HG02798 (cell line): ENCODE measurements around the gene PLEKHH1.
"Not testable (repeated sequence)": the region's sequence is repeated elsewhere in the genome, so short reads cannot be mapped to it uniquely, and the experiment has no call there.

Experiments used
- ATAC-seq: cut with Tn5 transposase; IDR thresholded peaks from one replicate; pipeline ENCODE4 v1.9.1; 2021; ENCODE audit warnings: mild to moderate bottlenecking; ENCODE audit not compliant: unreplicated experiment, poor library complexity

PLEKHH1 gene

DNA sequence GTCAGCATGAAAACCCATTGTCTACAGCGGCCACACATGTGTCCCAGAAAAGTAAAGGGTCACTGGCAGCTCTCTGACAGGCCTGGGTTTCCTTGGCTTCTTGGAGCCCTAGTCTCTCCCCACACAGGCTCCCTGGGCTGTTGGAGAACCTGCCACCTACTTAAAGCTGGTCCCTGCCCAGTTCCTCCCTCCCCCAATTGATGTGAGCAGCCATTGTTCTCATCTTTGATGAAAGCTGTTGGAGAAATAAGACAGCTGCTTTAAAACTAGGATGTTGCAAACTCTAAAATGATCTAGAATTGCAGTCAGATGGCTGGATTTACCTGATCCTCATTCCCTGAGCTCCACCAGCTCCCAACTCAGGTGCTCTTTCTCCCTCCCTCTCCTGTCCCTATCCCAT is 4.8 kb upstream of the PLEKHH1 start:
- ATAC-seq = no peak

GRCh38 chr14:67529947-67530935 is 2.8 kb upstream of the PLEKHH1 start:
- no peak for ATAC-seq

- no peak for ATAC-seq
Measured at GRCh38 chr14:67532606-67532997, 488 bp upstream of the PLEKHH1 start.

DNA sequence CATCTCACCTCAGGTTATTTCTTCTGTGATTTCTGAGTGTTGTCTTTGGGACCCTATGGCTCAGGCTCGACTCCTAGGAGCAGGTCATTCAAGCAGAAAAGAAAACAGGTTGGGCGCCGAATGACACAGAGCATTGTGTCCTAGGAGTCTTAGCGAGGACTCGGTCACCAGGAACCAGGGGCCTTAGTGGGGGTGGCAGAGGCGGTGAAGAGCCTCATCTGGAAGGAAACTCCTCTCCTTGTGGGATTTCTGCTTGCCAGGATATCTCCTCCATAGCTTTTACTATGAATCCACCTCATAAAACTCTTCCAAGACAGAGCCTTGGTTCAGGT is 630 bp downstream of the PLEKHH1 start:
- ATAC-seq = no peak

GRCh38 chr14:67536087-67536486 is 3.0 kb downstream of the PLEKHH1 start:
- ATAC-seq = no peak

- ATAC-seq = no peak
Measured at GRCh38 chr14:67537736-67538135, 4.6 kb downstream of the PLEKHH1 start.

DNA sequence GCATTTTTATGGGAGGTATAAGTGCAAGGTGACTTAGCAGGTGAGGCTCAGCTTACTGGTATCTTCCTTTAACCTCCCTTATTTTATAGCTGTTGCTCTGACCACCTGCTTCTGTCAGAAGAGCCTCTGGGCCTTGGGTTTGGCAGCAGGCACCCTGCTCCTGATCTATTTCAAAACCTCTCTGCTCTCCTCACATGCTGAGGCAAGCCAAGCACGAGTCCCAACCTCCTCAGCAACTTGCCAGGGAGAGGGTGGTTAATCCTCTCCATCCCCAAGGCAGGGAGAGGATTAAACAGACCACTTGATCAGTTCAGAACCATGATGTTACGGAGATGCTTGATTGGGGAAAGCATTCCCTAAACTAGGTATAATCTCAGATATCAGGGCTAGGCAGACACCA is 5.4 kb downstream of the PLEKHH1 start:
- no peak for ATAC-seq

DNA sequence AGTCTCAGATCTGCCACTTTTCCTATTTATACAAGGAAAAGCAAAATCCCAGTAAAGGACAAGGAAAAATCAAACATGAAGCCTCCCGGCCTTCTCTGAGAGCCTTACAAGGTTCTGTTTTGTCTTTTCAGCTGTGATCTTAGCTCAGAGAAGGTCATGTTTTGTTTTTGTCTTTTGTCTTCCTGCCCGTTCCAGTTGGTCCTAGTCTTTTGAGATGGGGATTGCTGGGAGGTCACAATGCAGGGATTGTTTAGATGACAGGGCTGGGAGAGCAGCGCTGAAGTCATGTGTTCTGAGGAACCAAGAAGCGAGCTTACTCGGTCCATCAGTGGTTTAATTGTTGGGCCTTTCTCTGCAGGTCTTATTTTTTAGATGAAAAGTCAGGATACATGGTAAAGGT is 6.0 kb downstream of the PLEKHH1 start:
- ATAC-seq = no peak

GRCh38 chr14:67541448-67542387 is 8.6 kb downstream of the PLEKHH1 start:
- no peak for ATAC-seq

DNA sequence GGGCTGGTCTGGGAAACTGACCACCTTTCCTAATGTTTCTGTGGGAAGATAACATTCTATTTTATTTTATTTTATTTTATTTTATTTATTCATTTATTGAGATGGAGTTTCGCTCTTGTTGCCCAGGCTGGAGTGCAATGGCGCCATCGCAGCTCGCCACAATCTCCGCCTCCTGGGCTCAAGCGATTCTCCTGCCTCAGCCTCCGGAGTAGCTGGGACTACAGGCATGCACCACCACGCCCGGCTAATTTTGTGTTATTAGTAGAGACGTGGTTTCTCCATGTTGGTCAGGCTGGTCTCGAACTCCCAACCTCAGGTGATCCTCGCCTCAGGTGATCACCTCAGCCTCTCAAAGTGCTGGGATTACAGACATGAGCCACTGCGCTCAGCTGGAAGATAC is 9.5 kb downstream of the PLEKHH1 start:
- ATAC-seq = not testable (repeated sequence)

DNA sequence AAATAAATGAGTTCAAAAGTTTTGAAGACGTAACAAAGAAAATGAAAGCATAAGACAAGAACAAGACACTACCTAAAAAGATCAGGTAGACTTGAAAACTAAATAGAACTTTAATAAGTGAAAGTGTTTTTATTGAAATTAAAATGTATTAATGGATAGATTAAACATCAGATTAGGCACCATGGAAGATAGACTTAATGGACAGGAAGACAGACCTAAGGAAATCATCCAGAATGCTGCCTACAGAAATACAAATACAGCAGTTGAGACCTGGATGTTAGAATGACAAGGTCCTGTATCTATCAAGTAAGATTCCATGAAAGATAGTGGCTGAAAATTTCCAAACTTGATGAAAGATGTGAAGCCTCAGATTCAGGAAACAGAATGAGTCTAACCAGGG is 11.5 kb downstream of the PLEKHH1 start:
- ATAC-seq = no peak

- no peak for ATAC-seq
Measured at GRCh38 chr14:67547224-67547780, 14.2 kb downstream of the PLEKHH1 start.

DNA sequence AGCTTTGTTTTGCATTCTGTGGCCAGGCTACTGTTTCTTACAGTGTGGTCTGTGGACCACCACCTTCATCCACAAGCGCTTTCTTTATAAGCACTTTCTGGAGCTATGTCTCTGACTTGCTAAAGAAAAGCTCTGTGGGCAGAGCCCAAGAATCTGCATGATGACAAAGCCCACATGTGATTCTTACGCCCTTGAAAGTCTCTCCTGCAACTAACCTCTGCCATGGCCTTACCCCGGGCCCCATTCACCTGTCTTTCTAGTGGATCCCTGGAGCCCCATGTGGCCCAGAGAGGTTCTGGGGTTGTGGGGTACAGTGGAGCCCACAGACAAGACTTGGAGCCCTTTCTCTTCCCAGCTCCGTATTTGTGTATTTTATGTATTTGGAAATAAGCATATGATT is 16.6 kb downstream of the PLEKHH1 start:
- no peak for ATAC-seq

DNA sequence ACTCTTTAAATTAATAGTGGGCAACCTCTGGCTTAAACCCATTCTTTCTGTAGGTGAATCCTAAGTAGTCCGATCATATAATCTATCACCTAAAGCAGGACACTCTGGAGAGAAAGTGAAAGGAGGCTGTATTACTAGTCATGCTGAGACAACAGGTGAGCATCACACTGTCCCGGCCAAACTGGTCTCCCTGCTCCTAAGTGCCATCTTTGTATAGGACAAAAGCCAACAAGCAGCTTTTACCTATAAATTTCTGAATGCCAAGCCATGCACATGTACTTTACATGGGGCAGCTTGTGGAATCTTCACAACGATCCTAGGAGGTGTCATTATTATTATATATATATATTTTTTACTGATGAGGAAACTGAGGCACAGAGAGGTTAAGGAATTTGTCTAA is 18.0 kb downstream of the PLEKHH1 start:
- ATAC-seq = no peak

GRCh38 chr14:67551940-67552339 is 18.9 kb downstream of the PLEKHH1 start:
- ATAC-seq = no peak

GRCh38 chr14:67553547-67553946 is 20.5 kb downstream of the PLEKHH1 start:
- no peak for ATAC-seq

- ATAC-seq = no peak
Measured at GRCh38 chr14:67554341-67554740, 21.3 kb downstream of the PLEKHH1 start.

GRCh38 chr14:67555518-67556090 is 22.5 kb downstream of the PLEKHH1 start:
- no peak for ATAC-seq

GRCh38 chr14:67556671-67557070 is 23.6 kb downstream of the PLEKHH1 start:
- no peak for ATAC-seq

DNA sequence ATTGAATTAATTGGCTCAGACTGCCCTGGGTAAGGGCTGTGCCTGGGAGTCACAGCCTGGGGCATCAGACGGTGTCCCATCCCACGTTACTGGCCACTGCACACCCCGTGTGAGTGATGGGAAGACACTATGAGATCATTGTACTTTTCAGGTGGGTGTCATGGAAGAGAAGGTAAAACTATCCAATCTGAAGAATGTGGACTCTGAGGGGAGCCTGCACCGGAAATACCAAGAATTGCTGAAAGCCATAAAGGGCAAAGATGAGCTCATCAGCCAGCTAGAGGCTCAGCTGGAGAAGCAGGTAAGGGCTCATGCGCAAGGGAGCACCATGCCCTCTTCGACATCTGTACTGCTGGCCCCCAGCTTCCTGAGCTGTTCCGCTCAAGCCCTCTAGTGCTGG is 24.0 kb downstream of the PLEKHH1 start:
- ATAC-seq = no peak

DNA sequence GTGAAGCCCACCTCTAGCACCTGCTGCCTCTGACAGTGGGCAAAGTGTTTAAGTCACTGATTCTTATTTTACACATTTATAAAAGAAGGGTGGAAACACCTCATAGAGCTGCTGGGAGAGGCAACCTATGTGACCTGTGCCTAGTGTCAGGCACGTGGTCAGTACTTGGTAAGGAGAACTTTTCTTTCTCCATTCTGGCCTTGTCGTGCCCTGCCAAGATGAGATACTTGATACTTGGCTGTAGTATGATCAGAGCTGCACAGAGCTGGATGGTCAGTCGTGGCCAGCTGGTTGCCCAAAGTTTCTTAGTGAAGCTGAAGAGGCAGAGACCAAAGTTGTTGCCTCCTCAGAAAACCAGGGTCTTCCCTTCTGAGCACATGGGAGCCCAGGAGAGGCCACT is 24.6 kb downstream of the PLEKHH1 start:
- no peak for ATAC-seq
